Renal pelvis (tissue), 4 donors: ENCODE results near the gene SIN3B. TPM values are rescaled to one million over a fixed set of nuclear protein-coding genes. Genes with fewer than 3 reads are reported as not detected.
"Not testable (repeated sequence)": the region's sequence is repeated elsewhere in the genome, so short reads cannot be mapped to it uniquely, and the experiment has no call there.

Source experiments
- DNase-seq: peaks from one replicate; pipeline ENCODE4 v3.0.0-alpha.2; 2013
- polyA plus RNA-seq, 3 donors: library from polyadenylated mRNA; unstranded; fragments of 120-200 nt; gene quantifications; one replicate each; pipeline ENCODE4 v1.2.1, GENCODE V29; 2013; ENCODE audit not compliant: insufficient read length in 3 of 3

SIN3B gene
- polyA plus RNA-seq, 3 donors = 57.1 to 95.5 (median 92.6) TPM

- DNase-seq = no peak
Measured at GRCh38 chr19:16861011-16861410, 31.8 kb downstream of the SIN3B start.

- no peak for DNase-seq
Measured at GRCh38 chr19:16861834-16862233, 32.6 kb downstream of the SIN3B start.

GRCh38 chr19:16862826-16863415 lies 33.7 kb downstream of the SIN3B start:
- no peak for DNase-seq

- DNase-seq = no peak
Measured at GRCh38 chr19:16867211-16867610, 38.0 kb downstream of the SIN3B start.

GRCh38 chr19:16868423-16869130 lies 39.4 kb downstream of the SIN3B start:
- DNase-seq = no peak

- no peak for DNase-seq
Measured at GRCh38 chr19:16869331-16869972, 40.3 kb downstream of the SIN3B start.

- DNase-seq = no peak
Measured at GRCh38 chr19:16871871-16872270, 42.7 kb downstream of the SIN3B start.

GRCh38 chr19:16872728-16873127 lies 43.5 kb downstream of the SIN3B start:
- no peak for DNase-seq

GRCh38 chr19:16873594-16873993 lies 44.4 kb downstream of the SIN3B start:
- no peak for DNase-seq

GRCh38 chr19:16874250-16874977 lies 45.2 kb downstream of the SIN3B start:
- DNase-seq = no peak

GRCh38 chr19:16874978-16875299 lies 45.7 kb downstream of the SIN3B start:
- DNase-seq = not testable (repeated sequence)

GRCh38 chr19:16875584-16876555 lies 46.7 kb downstream of the SIN3B start:
- DNase-seq = no peak

- DNase-seq = no peak
Measured at GRCh38 chr19:16876904-16877361, 47.7 kb downstream of the SIN3B start.

GRCh38 chr19:16877581-16877980 lies 48.4 kb downstream of the SIN3B start:
- DNase-seq = no peak

- no peak for DNase-seq
Measured at GRCh38 chr19:16878181-16878965, 49.2 kb downstream of the SIN3B start.

- DNase-seq = no peak
Measured at GRCh38 chr19:16880884-16881554, 51.8 kb downstream of the SIN3B start.

- no peak for DNase-seq
Measured at GRCh38 chr19:16882146-16882545, 52.9 kb downstream of the SIN3B start.

GRCh38 chr19:16883522-16883921 lies 54.3 kb downstream of the SIN3B start:
- DNase-seq = no peak

GRCh38 chr19:16885166-16885565 lies 56.0 kb downstream of the SIN3B start:
- DNase-seq = no peak

GRCh38 chr19:16886305-16886880 lies 57.2 kb downstream of the SIN3B start:
- DNase-seq = no peak
